ENCODE data around the gene POU2F2.

POU2F2 gene

DNA sequence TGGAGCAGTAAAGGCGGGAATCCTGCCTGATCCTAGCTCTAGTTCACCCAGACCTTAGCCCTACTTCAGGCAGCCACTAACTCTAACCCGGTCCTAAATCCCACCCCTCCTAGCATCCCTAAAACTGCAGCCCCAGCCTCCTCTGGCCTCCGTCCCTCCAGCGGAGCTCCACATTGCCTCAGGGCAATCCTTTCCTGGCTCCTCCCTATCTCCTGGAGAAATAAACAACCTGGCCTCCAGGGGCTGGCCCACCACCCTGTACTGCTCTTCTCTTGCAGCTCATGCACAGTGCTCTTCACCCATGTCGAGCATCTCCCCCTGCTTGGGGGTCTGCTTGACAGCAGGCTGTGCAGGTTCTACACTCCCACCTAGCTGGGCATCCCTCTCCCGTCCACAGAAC, 6.7 kb downstream of the POU2F2 start:
- no peak for DNase-seq (ENCODE audit: low spot score)

DNA sequence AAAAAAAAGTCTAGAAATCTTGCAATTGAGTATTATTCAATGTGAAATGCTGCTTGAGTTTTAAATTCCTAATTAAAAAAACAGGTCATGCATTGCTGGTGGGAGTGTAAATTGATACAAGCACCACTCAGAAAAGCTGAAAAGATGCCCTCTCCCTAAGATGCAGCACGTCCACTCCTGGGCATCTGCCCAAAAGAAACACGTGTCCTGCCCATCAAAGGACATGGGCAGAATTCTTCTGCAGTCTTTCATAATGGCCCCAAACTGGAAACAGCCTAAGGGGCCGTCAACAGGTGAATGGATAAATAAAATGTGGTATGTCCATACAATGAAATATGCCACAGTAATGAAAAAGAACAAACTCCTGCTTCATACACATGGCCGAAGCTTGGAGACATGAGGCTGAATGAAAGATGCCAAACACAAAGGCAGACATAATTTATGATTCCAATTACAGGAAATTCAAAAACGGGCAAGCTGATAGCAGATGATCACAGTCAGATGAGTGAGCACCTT, 7.8 kb downstream of the POU2F2 start:
- DNase-seq (ENCODE audit: low spot score): no peak

- DNase-seq (ENCODE audit: low spot score): no peak
Observed at GRCh38 chr19:42123765-42124164, 8.5 kb downstream of the POU2F2 start.

DNA sequence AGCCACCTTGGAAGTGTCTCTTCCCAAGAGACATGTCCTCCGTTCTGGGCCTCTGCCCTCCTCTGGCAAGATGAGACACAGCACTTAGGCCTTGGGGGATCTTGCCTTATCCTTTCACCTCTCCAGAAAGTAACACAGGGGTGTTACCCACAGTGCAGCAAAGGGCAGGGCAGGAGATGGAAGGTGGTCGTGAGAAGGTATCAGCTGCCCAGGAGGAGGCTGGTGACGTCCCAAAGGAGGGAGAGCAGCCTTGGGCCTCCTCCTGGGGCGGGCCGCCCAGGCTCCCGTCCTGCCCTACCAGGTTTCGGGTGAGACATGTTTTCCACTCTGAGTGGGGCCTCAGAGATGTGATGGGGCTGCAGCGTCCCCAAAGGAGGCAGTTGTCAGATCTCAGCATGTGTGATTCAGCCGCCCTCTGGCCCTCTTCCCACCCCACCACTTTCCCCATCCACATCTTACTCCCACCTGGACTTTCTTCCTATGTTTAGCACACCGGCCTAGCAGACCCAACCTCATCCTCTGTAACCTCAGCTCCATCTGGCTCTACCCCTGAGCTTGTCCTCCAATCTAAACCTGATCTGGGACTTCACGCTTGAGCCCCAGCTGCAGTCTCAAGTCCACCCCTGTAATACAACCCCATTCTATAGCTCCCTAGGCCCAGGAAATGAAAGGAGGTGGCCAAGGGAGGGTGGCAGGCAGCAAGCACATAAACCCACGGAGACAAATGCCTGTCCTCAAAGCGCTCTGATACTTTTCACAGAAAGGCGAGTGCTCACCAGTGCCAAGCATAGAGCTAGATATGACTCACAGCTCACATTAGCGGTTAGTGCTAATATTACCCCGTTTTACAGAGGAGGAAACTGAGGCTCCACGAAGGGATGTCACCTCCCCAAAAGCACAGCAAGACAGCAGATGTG, 9.3 kb downstream of the POU2F2 start:
- DNase-seq (ENCODE audit: low spot score): no peak

DNA sequence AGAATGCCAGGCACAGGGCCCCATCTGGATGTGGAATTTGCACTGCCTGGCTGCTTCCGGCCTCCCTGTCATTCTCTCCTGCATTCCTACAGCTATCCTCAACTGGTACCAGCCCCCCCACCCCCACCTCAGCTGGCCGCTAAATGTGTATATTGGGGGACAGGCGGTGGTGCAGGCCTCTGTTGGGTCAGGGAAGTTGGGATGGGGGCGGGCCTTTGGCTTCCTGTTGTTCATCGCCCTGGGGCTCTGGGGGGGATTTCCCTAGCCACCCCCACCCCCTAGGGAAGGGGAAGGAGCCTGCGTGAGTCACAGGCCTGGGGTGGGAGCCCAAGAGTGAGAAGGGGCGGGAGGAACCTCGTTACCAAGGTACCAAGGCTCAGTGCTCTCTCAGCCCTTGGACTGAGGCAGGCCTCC, 10.6 kb downstream of the POU2F2 start:
- peak; percentile 67 for DNase-seq (ENCODE audit: low spot score)

DNA sequence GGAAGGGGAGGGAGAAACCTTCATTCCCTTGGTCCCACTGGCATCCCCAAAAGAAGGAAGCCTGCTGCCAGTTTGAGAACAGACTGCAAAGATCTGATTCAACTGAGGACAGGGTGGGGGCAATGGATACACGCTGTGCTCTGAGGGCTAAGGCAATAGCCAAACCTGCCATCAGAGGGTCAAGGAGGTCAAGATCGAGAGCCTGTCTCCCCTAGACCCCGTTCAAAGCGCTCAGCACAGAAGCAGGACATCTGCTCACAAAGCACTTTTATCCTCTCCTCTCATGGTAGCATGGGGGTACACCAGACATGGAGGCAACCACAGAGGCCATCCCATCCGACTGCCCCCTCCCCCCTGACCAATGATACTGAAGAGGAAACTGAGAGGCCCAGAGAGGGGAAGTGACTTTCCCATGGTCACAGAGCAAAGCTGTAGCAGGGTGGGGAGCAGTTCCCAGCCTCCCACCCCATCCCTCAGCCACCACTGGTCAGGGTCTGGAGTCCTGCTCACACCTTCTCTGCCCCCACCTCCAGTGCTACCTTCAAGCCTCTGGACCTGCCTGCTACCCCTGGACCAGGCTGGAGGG, 11.1 kb downstream of the POU2F2 start:
- no peak for DNase-seq (ENCODE audit: low spot score)

GRCh38 chr19:42120276-42120980, 11.8 kb downstream of the POU2F2 start:
- DNase-seq (ENCODE audit: low spot score): no peak

DNA sequence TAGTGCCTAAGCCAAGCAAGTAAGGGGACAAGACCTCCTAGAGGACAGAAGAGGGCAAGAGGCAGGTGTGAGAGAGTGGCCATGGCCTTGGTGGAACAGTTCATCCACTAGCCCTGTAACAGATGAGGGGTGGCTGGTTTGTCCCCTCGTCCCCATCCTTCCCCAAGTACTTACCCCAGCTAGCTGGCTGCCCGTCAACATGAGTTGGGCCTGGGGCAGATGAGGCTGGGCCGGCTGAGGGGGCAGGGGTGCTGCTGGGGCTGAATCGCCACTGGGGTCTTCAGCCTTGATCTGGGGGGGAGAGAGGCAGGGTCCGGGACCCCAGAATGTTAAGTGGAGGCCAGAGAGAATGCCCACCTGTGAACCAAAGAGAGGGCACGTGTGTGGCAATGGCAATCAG, 15.2 kb downstream of the POU2F2 start:
- no peak for DNase-seq (ENCODE audit: low spot score)

GRCh38 chr19:42116308-42117075, 15.8 kb downstream of the POU2F2 start:
- no peak for DNase-seq (ENCODE audit: low spot score)

DNA sequence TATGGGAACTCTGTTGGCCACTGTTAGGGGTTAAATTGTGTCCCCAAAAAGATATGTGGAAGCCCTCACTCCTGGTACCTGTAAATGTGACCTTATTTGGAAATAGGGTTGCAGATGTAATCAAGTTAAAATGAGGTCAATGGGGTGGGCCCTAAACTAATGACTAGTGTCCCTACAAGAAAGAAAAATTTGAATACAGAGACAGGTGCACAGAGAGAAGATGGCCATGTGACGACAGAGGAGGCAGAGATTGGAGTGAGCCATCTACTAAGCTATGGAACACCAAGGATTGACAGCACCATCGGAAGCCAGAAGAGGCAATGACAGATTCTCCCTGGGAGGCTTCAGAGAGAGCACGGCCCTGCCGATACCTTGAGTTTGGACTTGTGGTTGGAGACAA, 16.5 kb downstream of the POU2F2 start:
- no peak for DNase-seq (ENCODE audit: low spot score)

GRCh38 chr19:42115219-42115618, 17.0 kb downstream of the POU2F2 start:
- no peak for DNase-seq (ENCODE audit: low spot score)

DNA sequence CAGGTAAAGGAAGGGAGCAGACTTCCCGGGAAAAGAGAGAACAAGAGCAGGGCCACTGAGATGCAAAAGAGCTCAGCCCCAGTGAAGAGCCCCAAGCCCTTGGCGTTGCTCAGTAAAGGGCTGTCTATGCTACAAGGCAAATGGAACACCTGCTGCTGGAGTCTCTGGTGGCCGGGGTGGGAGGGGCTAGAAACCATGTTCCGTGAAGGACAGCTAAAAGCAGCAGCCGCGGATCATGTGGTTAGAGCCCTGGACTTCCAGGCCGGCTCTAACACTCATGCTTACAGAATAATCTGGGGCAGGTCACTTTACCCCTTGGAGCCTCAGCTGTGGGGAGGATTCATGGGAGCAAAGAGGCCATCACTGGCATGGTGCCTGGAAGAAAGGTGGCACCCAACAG, 17.8 kb downstream of the POU2F2 start:
- DNase-seq (ENCODE audit: low spot score): no peak

- peak; percentile 92 for DNase-seq (ENCODE audit: low spot score)
Observed at GRCh38 chr19:42113641-42114348, 18.5 kb downstream of the POU2F2 start.

GRCh38 chr19:42111811-42112210, 20.4 kb downstream of the POU2F2 start:
- DNase-seq (ENCODE audit: low spot score): no peak

GRCh38 chr19:42111384-42111783, 20.9 kb downstream of the POU2F2 start:
- no peak for DNase-seq (ENCODE audit: low spot score)

GRCh38 chr19:42110658-42111057, 21.6 kb downstream of the POU2F2 start:
- no peak for DNase-seq (ENCODE audit: low spot score)

GRCh38 chr19:42109896-42110295, 22.4 kb downstream of the POU2F2 start:
- DNase-seq (ENCODE audit: low spot score): no peak

- DNase-seq (ENCODE audit: low spot score): peak; percentile 85
Observed at GRCh38 chr19:42108527-42109389, 23.5 kb downstream of the POU2F2 start.

GRCh38 chr19:42105368-42105767, 26.9 kb downstream of the POU2F2 start:
- no peak for DNase-seq (ENCODE audit: low spot score)

DNA sequence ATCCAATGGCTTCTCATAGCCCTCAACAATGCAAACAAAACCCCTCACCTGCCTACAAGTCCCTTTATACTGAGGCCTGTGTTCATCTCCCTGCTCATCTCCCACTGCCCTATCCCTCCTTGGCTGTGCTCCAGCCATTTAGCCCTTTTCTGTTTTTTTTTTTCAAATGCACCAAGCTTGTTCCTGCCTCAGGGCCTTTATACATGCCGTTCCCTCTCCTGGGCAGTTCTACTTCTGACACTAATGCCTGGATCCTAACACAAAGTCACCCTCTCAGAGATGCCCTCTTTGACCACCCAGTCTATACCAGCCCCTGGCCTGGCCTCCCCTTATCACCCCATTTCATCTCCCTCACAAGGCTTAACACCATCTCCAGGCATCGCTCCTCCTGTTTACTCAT, 29.4 kb downstream of the POU2F2 start:
- DNase-seq (ENCODE audit: low spot score): no peak

Data from AG08396 (cell line).